ENCODE measurements around the gene SEZ6L2. TPM values are rescaled to one million over a fixed set of nuclear protein-coding genes. Genes with fewer than 3 reads are reported as not detected.

SEZ6L2 gene
- total and polyA plus RNA-seq, 9 of the 15 experiments (the other 6 are each of a cell fraction or from before 2014, with no cell fraction given) = 0.10 to 2.1 (median 0.72) TPM

DNA sequence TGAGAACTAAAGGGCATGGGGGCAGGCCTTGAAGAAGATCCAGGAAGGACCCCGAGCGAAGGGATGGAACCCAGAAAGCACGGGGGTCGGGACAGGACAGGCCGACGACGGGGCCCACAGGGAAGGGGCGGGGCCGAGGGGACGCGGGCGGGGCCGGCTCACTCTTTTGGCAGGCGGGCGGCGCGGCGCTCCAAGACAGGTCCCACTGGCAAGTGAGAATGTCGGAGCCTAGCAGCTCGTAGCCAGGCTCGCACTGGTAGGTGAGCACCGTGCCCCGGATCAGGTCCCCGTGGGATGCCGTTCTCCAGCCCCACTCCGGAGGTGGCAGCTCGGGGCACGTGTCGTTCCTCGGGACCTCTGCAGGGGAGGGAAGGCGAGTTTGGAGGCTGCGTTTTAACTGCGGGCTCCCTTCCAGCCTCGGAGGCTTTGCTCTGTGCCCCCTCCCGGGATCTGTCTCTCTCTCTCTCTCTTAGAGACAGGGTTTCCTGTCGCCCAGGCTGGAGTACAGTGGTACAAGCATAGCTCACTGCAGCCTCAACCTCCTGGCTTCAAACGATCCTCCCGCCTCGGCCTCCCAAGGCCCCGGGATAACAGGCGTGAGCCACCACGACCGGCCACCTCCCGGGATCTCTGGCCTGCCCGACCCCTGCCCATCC lies 22.6 kb downstream of the SEZ6L2 start (continued):
- no peak for TF ChIP-seq ZSCAN29 (IDR thresholded peaks at IDR 0.05)
- no peak for TF ChIP-seq ZNF24 (IDR thresholded peaks at IDR 0.05)
- no peak for TF ChIP-seq SIN3A (IDR thresholded peaks at IDR 0.05; ENCODE audit: borderline replicate concordance in 2 of 2, control insufficient read depth in 1 of 2, low read depth in 2 of 2, low read length in 2 of 2)
- TF ChIP-seq ATF7 (IDR thresholded peaks at IDR 0.05) = no peak
- no peak for TF ChIP-seq CREBBP (IDR thresholded peaks at IDR 0.05; ENCODE audit: low read depth, low read length)
- no peak for TF ChIP-seq HIVEP1 (CRISPR knock-in tag; IDR thresholded peaks at IDR 0.05)
- peak; percentile 55; the same call in 1 of the 2 replicates for TF ChIP-seq BHLHE40 (IDR thresholded peaks at IDR 0.05; ENCODE audit: low read length)
- TF ChIP-seq, protein P1, sequence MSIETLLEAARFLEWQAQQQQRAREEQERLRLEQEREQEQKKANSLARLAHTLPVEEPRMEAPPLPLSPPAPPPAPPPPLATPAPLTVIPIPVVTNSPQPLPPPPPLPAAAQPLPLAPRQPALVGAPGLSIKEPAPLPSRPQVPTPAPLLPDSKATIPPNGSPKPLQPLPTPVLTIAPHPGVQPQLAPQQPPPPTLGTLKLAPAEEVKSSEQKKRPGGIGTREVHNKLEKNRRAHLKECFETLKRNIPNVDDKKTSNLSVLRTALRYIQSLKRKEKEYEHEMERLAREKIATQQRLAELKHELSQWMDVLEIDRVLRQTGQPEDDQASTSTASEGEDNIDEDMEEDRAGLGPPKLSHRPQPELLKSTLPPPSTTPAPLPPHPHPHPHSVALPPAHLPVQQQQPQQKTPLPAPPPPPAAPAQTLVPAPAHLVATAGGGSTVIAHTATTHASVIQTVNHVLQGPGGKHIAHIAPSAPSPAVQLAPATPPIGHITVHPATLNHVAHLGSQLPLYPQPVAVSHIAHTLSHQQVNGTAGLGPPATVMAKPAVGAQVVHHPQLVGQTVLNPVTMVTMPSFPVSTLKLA (conservative IDR thresholded peaks at IDR 0.05) = 0 out of 4 replicates have a peak, but pooled peaks of 1 of the 2 experiments have one; percentile 55
- TF ChIP-seq SAP30 (IDR thresholded peaks at IDR 0.05; ENCODE audit: borderline replicate concordance, insufficient read depth, low read depth, low read length, poor library complexity, severe bottlenecking) = peak; percentile 66
- TF ChIP-seq, protein P2, sequence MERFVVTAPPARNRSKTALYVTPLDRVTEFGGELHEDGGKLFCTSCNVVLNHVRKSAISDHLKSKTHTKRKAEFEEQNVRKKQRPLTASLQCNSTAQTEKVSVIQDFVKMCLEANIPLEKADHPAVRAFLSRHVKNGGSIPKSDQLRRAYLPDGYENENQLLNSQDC (CRISPR knock-in tag; IDR thresholded peaks at IDR 0.05) = no peak
- TF ChIP-seq, protein P3, sequence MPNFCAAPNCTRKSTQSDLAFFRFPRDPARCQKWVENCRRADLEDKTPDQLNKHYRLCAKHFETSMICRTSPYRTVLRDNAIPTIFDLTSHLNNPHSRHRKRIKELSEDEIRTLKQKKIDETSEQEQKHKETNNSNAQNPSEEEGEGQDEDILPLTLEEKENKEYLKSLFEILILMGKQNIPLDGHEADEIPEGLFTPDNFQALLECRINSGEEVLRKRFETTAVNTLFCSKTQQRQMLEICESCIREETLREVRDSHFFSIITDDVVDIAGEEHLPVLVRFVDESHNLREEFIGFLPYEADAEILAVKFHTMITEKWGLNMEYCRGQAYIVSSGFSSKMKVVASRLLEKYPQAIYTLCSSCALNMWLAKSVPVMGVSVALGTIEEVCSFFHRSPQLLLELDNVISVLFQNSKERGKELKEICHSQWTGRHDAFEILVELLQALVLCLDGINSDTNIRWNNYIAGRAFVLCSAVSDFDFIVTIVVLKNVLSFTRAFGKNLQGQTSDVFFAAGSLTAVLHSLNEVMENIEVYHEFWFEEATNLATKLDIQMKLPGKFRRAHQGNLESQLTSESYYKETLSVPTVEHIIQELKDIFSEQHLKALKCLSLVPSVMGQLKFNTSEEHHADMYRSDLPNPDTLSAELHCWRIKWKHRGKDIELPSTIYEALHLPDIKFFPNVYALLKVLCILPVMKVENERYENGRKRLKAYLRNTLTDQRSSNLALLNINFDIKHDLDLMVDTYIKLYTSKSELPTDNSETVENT (CRISPR knock-in tag; IDR thresholded peaks at IDR 0.05) = no peak
- TF ChIP-seq TEAD1 (CRISPR knock-in tag; IDR thresholded peaks at IDR 0.05) = no peak
- TF ChIP-seq HMGN3 (IDR thresholded peaks at IDR 0.05; ENCODE audit: borderline replicate concordance, extremely low read depth, insufficient read length, low read depth, low read length) = peak; percentile 45
- TF ChIP-seq HNRNPLL (IDR thresholded peaks at IDR 0.05; ENCODE audit: low read depth, low read length, poor library complexity, severe bottlenecking) = no peak
- TF ChIP-seq ZFPM2 (CRISPR knock-in tag; IDR thresholded peaks at IDR 0.05) = no peak
- 0 out of 2 replicates have a peak, but pooled peaks have one; percentile 37 for TF ChIP-seq ZNF431 (CRISPR knock-in tag; IDR thresholded peaks at IDR 0.05)
- TF ChIP-seq, protein P4, sequence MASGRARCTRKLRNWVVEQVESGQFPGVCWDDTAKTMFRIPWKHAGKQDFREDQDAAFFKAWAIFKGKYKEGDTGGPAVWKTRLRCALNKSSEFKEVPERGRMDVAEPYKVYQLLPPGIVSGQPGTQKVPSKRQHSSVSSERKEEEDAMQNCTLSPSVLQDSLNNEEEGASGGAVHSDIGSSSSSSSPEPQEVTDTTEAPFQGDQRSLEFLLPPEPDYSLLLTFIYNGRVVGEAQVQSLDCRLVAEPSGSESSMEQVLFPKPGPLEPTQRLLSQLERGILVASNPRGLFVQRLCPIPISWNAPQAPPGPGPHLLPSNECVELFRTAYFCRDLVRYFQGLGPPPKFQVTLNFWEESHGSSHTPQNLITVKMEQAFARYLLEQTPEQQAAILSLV (tag; IDR thresholded peaks at IDR 0.05) = no peak
- no peak for TF ChIP-seq ZNF324 (CRISPR knock-in tag; IDR thresholded peaks at IDR 0.05)
- TF ChIP-seq MAZ (CRISPR knock-in tag; conservative IDR thresholded peaks at IDR 0.05 in 1 of 2, IDR thresholded peaks at IDR 0.05 in 1 of 2) = peak; percentile 39 to 65; a peak in 2 of 4 replicates

All from K562 (cell line).